H1 (cell line): ENCODE measurements around the gene ZNF860. TPM values are rescaled to one million over a fixed set of nuclear protein-coding genes. Genes with fewer than 3 reads are reported as not detected.

ENCODE experiments used
- CTCF ChIA-PET: fragments of 300-600 bp; sonication (Branson Sonifier 250); formaldehyde crosslinking; loops from one replicate; lab custom pipeline; 2021; ENCODE audit not compliant: partially characterized antibody; lab: Charles Lee
- POLR2A ChIA-PET: fragments of 300-600 bp; sonication (Branson Sonifier 250); formaldehyde crosslinking; loops from one replicate; lab custom pipeline; 2021; ENCODE audit warnings: inconsistent platforms; ENCODE audit not compliant: partially characterized antibody; lab: Charles Lee
- DNase-seq, 2 experiments: peaks; one replicate each; pipeline versions ENCODE4 v3.0.0 to v3.0.0-alpha.2; 2010 to 2022; ENCODE audit warnings: low spot score in 2 of 2, low read depth in 1 of 2, mixed read lengths in 1 of 2
- FAIRE-seq: peaks from 2 replicates; lab custom pipeline; 2011; peaks lifted over from hg19 to GRCh38; lab: Jason Lieb, UNC
- H2AFZ ChIP-seq: 2 replicates; pipeline ENCODE4 v1.8.1; 2012; ENCODE audit warnings: low read length, inconsistent platforms
- H2AK5ac ChIP-seq: 2 replicates; pipeline ENCODE4 v1.6.1; 2013; ENCODE audit warnings: low read depth, low read length
- H2BK120ac ChIP-seq: replicated peaks from 2 replicates; pipeline ENCODE3; 2013; ENCODE audit warnings: low read depth, low read length, inconsistent platforms
- H2BK12ac ChIP-seq: 2 replicates; pipeline ENCODE4 v1.6.1; 2013; ENCODE audit warnings: low read depth, low read length
- H2BK15ac ChIP-seq: 2 replicates; pipeline ENCODE4 v1.6.1; 2013; ENCODE audit warnings: low read length
- H2BK20ac ChIP-seq: 2 replicates; pipeline ENCODE4 v1.6.1; 2013; ENCODE audit warnings: low read length
- H2BK5ac ChIP-seq: 2 replicates; pipeline ENCODE4 v1.6.1; 2013; ENCODE audit warnings: low read depth, low read length
- H3K14ac ChIP-seq: 2 replicates; pipeline ENCODE4 v1.6.1; 2013; ENCODE audit warnings: inconsistent platforms; ENCODE audit not compliant: insufficient read length
- H3K18ac ChIP-seq: 2 replicates; pipeline ENCODE4 v1.6.1; 2013; ENCODE audit warnings: low read length; ENCODE audit errors: extremely low read depth
- H3K23ac ChIP-seq: 2 replicates; pipeline ENCODE4 v1.6.1; 2013; ENCODE audit warnings: inconsistent platforms; ENCODE audit not compliant: insufficient read length
- H3K23me2 ChIP-seq: 2 replicates; pipeline ENCODE4 v1.6.1; 2013; ENCODE audit warnings: low read depth, low read length
- H3K27ac ChIP-seq: 2 replicates; pipeline ENCODE4 v1.6.1; 2011; ENCODE audit warnings: low read depth, low read length, inconsistent platforms
- H3K27me3 ChIP-seq, 4 experiments: replicated peaks in 1 of 4; 1 replicate in 1 of 4; 2 replicates in 3 of 4; pipeline versions ENCODE4 v1.6.1 to v1.8.1; 2011 to 2013; ENCODE audit warnings: low read length in 3 of 4, mild to moderate bottlenecking in 3 of 4, inconsistent platforms in 2 of 4, mixed read lengths in 2 of 4, moderate library complexity in 1 of 4; ENCODE audit not compliant: control insufficient read depth in 3 of 4, insufficient read depth in 3 of 4; ENCODE audit errors: extremely low read depth in 1 of 4
- H3K36me3 ChIP-seq, 4 experiments: 2 replicates each; pipeline versions ENCODE4 v1.6.1 to v1.8.1; 2011 to 2013; ENCODE audit warnings: mild to moderate bottlenecking in 4 of 4, low read length in 3 of 4, moderate library complexity in 2 of 4, control low read depth in 1 of 4, inconsistent platforms in 1 of 4; ENCODE audit not compliant: insufficient read depth in 4 of 4, control insufficient read depth in 2 of 4
- H3K4ac ChIP-seq: replicated peaks from 2 replicates; pipeline ENCODE3; 2013; ENCODE audit warnings: low read length, low read depth, mixed read lengths, inconsistent platforms; ENCODE audit not compliant: insufficient read length
- H3K4me1 ChIP-seq, 4 experiments: replicated peaks in 1 of 4; 1 replicate in 1 of 4; 2 replicates in 3 of 4; pipeline versions ENCODE4 v1.6.1 to v1.8.1; 2011 to 2013; ENCODE audit warnings: low read length in 3 of 4, inconsistent platforms in 2 of 4, mixed read lengths in 1 of 4; ENCODE audit not compliant: insufficient read depth in 4 of 4, control insufficient read depth in 3 of 4
- H3K4me2 ChIP-seq, 2 experiments: 2 replicates each; pipeline versions ENCODE4 v1.6.1 to v1.8.1; 2011 to 2013; ENCODE audit warnings: low read depth in 2 of 2, low read length in 2 of 2, control low read depth in 1 of 2, inconsistent platforms in 1 of 2, mild to moderate bottlenecking in 1 of 2; ENCODE audit not compliant: insufficient read depth in 1 of 2
- H3K4me3 ChIP-seq, 4 experiments: fragments of 200-600, 300-600 bp in 1 of 4; sonication (generic), shearing (Covaris generic), sonication (Bioruptor Twin) in 1 of 4; 2 replicates each; pipeline versions ENCODE4 v1.5.1 to v1.8.1; 2011 to 2016; ENCODE audit warnings: low read length in 4 of 4, low read depth in 3 of 4, control low read depth in 2 of 4, inconsistent platforms in 2 of 4, mild to moderate bottlenecking in 2 of 4, mixed read lengths in 1 of 4, moderate library complexity in 1 of 4; ENCODE audit not compliant: insufficient read depth in 2 of 4; ENCODE audit errors: extremely low read depth in 1 of 4
- H3K56ac ChIP-seq: replicated peaks from 2 replicates; pipeline ENCODE3; 2013; ENCODE audit warnings: low read depth, mild to moderate bottlenecking, mixed read lengths, low read length, inconsistent platforms; ENCODE audit not compliant: insufficient read length
- H3K79me1 ChIP-seq: 2 replicates; pipeline ENCODE4 v1.6.1; 2013; ENCODE audit warnings: low read depth, low read length, control low read depth
- H3K79me2 ChIP-seq, 2 experiments: 2 replicates each; pipeline versions ENCODE4 v1.6.1 to v1.8.1; 2012 to 2013; ENCODE audit warnings: low read length in 2 of 2, mild to moderate bottlenecking in 2 of 2, inconsistent platforms in 1 of 2; ENCODE audit not compliant: insufficient read depth in 2 of 2, control insufficient read depth in 1 of 2
- H3K9ac ChIP-seq, 4 experiments: replicated peaks in 1 of 4; 1 replicate in 1 of 4; 2 replicates in 3 of 4; pipeline versions ENCODE4 v1.6.1 to v1.8.1; 2011 to 2013; ENCODE audit warnings: low read depth in 3 of 4, low read length in 3 of 4, control low read depth in 2 of 4, mild to moderate bottlenecking in 2 of 4, moderate library complexity in 2 of 4, inconsistent platforms in 1 of 4; ENCODE audit errors: extremely low read depth in 1 of 4
- H3K9me3 ChIP-seq, 2 experiments: 2 replicates each; pipeline versions ENCODE4 v1.6.1 to v1.8.1; 2012 to 2013; ENCODE audit warnings: mild to moderate bottlenecking in 2 of 2, moderate library complexity in 2 of 2, control low read depth in 1 of 2, inconsistent platforms in 1 of 2, low read depth in 1 of 2, low read length in 1 of 2, mixed read lengths in 1 of 2; ENCODE audit not compliant: insufficient read depth in 2 of 2
- H4K20me1 ChIP-seq, 2 experiments: replicated peaks in 1 of 2; 2 replicates each; pipeline versions ENCODE3 to v1.8.1; 2011 to 2013; ENCODE audit warnings: inconsistent platforms in 2 of 2, low read length in 2 of 2, mild to moderate bottlenecking in 1 of 2; ENCODE audit not compliant: insufficient read depth in 2 of 2, control insufficient read depth in 1 of 2
- H4K5ac ChIP-seq: 2 replicates; pipeline ENCODE4 v1.6.1; 2013; ENCODE audit warnings: low read length, low read depth, mixed read lengths, inconsistent platforms; ENCODE audit not compliant: insufficient read length
- H4K8ac ChIP-seq: 2 replicates; pipeline ENCODE4 v1.8.0; 2013; ENCODE audit warnings: mild to moderate bottlenecking, moderate library complexity, low read length, inconsistent platforms; ENCODE audit not compliant: insufficient read depth; ENCODE audit errors: extremely low read depth
- H4K91ac ChIP-seq: replicated peaks from 2 replicates; pipeline ENCODE3; 2013; ENCODE audit warnings: low read length, mixed read lengths, inconsistent platforms; ENCODE audit not compliant: insufficient read length
- CHD2 ChIP-seq: IDR thresholded peaks from 2 replicates; pipeline ENCODE4 v1.6.1; 2012; ENCODE audit warnings: low read length, improper control_type of control experiment
- CREB1 ChIP-seq: IDR thresholded peaks from 2 replicates; pipeline ENCODE4 v1.6.1; 2012; ENCODE audit warnings: inconsistent platforms
- EGR1 ChIP-seq: IDR thresholded peaks from 2 replicates; pipeline ENCODE4 v1.6.1; 2011; ENCODE audit warnings: low read depth, low read length, borderline replicate concordance
- EZH2 ChIP-seq: fragments of 200-600 bp; sonication (generic); IDR thresholded peaks from 2 replicates; pipeline ENCODE4 v1.7.1; 2012; ENCODE audit warnings: low read depth, mild to moderate bottlenecking, moderate library complexity, low read length, inconsistent platforms; ENCODE audit not compliant: severe bottlenecking
- GTF2F1 ChIP-seq: IDR thresholded peaks from 2 replicates; pipeline ENCODE4 v1.6.1; 2012; ENCODE audit warnings: low read depth, low read length, improper control_type of control experiment, borderline replicate concordance
- JUND ChIP-seq: IDR thresholded peaks from 2 replicates; pipeline ENCODE4 v1.6.1; 2011; ENCODE audit warnings: mild to moderate bottlenecking, improper control_type of control experiment, low read length
- KDM5A ChIP-seq: fragments of 200-600 bp; IDR thresholded peaks from 2 replicates; pipeline ENCODE4 v1.7.1; 2012; ENCODE audit warnings: mild to moderate bottlenecking, low read length, inconsistent platforms, mixed read lengths
- MAX ChIP-seq: IDR thresholded peaks from 2 replicates; pipeline ENCODE4 v1.6.1; 2012; ENCODE audit warnings: inconsistent platforms
- POU5F1 ChIP-seq: IDR thresholded peaks from 2 replicates; pipeline ENCODE4 v1.6.1; 2011; ENCODE audit warnings: low read depth, mild to moderate bottlenecking, low read length, moderate library complexity
- RBBP5 ChIP-seq: IDR thresholded peaks from 2 replicates; pipeline ENCODE4 v1.7.1; 2012; ENCODE audit warnings: low read depth, mild to moderate bottlenecking, inconsistent platforms, low read length, moderate library complexity, borderline replicate concordance
- RNF2 ChIP-seq: fragments of 200-900, 300-1000 bp; sonication (generic); IDR thresholded peaks from 2 replicates; pipeline ENCODE4 v1.7.1; 2016; ENCODE audit warnings: borderline replicate concordance, low read depth, mild to moderate bottlenecking, antibody characterized with exemption, low read length; ENCODE audit not compliant: poor library complexity, severe bottlenecking; ENCODE audit errors: missing control alignments
- SIRT6 ChIP-seq: IDR thresholded peaks from one replicate; pipeline ENCODE4 v1.7.1; 2012; ENCODE audit warnings: low read length, inconsistent platforms
- SP1 ChIP-seq: IDR thresholded peaks from 2 replicates; pipeline ENCODE4 v1.6.1; 2011; ENCODE audit warnings: low read depth, low read length
- SP2 ChIP-seq: IDR thresholded peaks from 2 replicates; pipeline ENCODE4 v1.6.1; 2012; ENCODE audit warnings: mild to moderate bottlenecking, low read length, inconsistent platforms
- TAF7 ChIP-seq: optimal IDR thresholded peaks from 2 replicates; pipeline ENCODE3; 2011; ENCODE audit warnings: low read depth, mild to moderate bottlenecking, inconsistent platforms, low read length, moderate library complexity, borderline replicate concordance
- WGBS, 2 experiments: shearing (Covaris generic) in 1 of 2; methylation state at CpG; one replicate each; pipeline versions ENCODE4 v1.1.6 to v1.1.7; 2013 to 2015; ENCODE audit warnings: low lambda C conversion rate in 2 of 2, mixed read lengths in 2 of 2, inconsistent platforms in 1 of 2, low coverage in 1 of 2, missing lambda C conversion rate in 1 of 2; ENCODE audit not compliant: insufficient replicate concordance in 2 of 2, insufficient coverage in 1 of 2, insufficient read length in 1 of 2; ENCODE audit errors: extremely low coverage in 1 of 2, missing lambda C conversion rate in 1 of 2; 5-methylcytosine and 5-hydroxymethylcytosine counted together
- polyA plus RNA-seq, 7 experiments: library from polyadenylated mRNA; depleted of rRNA in 3 of 7; stranded (reverse) in 5 of 7; unstranded in 2 of 7; fragments of >200 nt in 5 of 7; fragments of 200-250 nt in 2 of 7; gene quantifications; 1 replicate in 5 of 7; 2 replicates in 1 of 7; 4 replicates in 1 of 7; pipeline versions ENCODE4 v1.2.1 to v1.2.3, GENCODE V29; 2011 to 2013; ENCODE audit warnings: missing spikeins in 2 of 7, mixed read lengths in 2 of 7
- total RNA-seq: library from RNA; stranded (reverse); fragmentation: NEBNext Ultra II Directional; extraction: Animal tissue kit (Norgen Biotek cat#: 25700); gene quantifications from 2 replicates; pipeline ENCODE4 v1.2.1, GENCODE V29; 2021

The ZNF860 gene
- total and polyA plus RNA-seq, 2 of the 8 experiments (the other 6 are each of a cell fraction or from before 2014, with no cell fraction given) = 3.2 to 8.6 TPM

GRCh38 chr3:32041316-32041715, 59.8 kb downstream of the ZNF860 start:
- Histone ChIP-seq H2BK120ac (no peak overlapping the region), H3K18ac (no peak overlapping the region), H2AFZ (no peak overlapping the region), H2BK15ac (no peak overlapping the region), H3K36me3 (no peaks in the 10 kb centered on the region), H3K4me1 (peaks cover 0 to 10% (median under 1%) of the 10 kb centered on the region in 4 experiments; a peak in 2 of 7 replicates), H2BK5ac (no peak overlapping the region), H3K4ac (no peak overlapping the region), H3K23me2 (no peaks in the 10 kb centered on the region), H3K79me1 (no peaks in the 10 kb centered on the region), H2BK20ac (no peak overlapping the region), H4K5ac (no peak overlapping the region), H3K4me2 (no peak overlapping the region), H4K91ac (no peak overlapping the region), H4K8ac (no peak overlapping the region), H3K4me3 (no peak overlapping the region), H2BK12ac (no peak overlapping the region), H2AK5ac (no peak overlapping the region), H3K9me3 (peaks cover 8 to 12% of the 10 kb centered on the region in 2 experiments; a peak in 3 of 4 replicates), H3K27me3 (no peaks in the 10 kb centered on the region), H3K23ac (no peak overlapping the region), H3K79me2 (no peaks in the 10 kb centered on the region), H3K9ac (no peak overlapping the region), H4K20me1 (no peaks in the 10 kb centered on the region), H3K56ac (no peak overlapping the region), H3K14ac (no peak overlapping the region), H3K27ac (no peak overlapping the region)
- WGBS, 2 experiments = 94% methylated on average over 4 of the region's 4 CpGs; no CpG with 5 or more reads in 1 of the 2 experiments
- ChIA-PET POLR2A (no interaction called here), CTCF (interaction anchor here (1.2 to 1.6 kb wide), 2 partner anchors 22 to 68 kb away, joined by 3 to 7 read pairs; no protein-coding TSS in a partner anchor)
- DNase-seq (no peak), FAIRE-seq (no peak)
- TF ChIP-seq EZH2 = no peak
- TF ChIP-seq EGR1 = no peak
- TF ChIP-seq RBBP5 = no peak
- no peak for TF ChIP-seq JUND
- no peak for TF ChIP-seq POU5F1
- TF ChIP-seq MAX = no peak
- no peak for TF ChIP-seq GTF2F1
- no peak for TF ChIP-seq SP1
- TF ChIP-seq SIRT6 = no peak
- TF ChIP-seq TAF7 = no peak
- no peak for TF ChIP-seq CHD2
- no peak for TF ChIP-seq RNF2
- no peak for TF ChIP-seq SP2
- no peak for TF ChIP-seq CREB1
- TF ChIP-seq KDM5A = no peak
